Activated CD4-positive, alpha-beta memory T cell treated with anti-CD3 and anti-CD28 coated beads for 36 hours (primary cell): ENCODE data around the gene WDR5. TPM values are rescaled to one million over a fixed set of nuclear protein-coding genes. Genes with fewer than 3 reads are reported as not detected.

Experiments used
- CTCF ChIA-PET: fragments of 350-600 bp; sonication (Branson Sonifier 250); formaldehyde crosslinking; loops from one replicate; lab custom pipeline; 2021; ENCODE audit warnings: antibody characterized with exemption, inconsistent platforms; lab: Charles Lee
- POLR2A ChIA-PET: fragments of 350-600 bp; sonication (Branson Sonifier 250); formaldehyde crosslinking; loops from one replicate; lab custom pipeline; 2021; ENCODE audit warnings: antibody characterized with exemption; lab: Charles Lee
- DNase-seq: peaks from one replicate; pipeline ENCODE4 v3.0.0-alpha.2; 2020
- H3K27ac Mint-ChIP-seq: one replicate; pipeline ENCODE4 v1.8.0; 2021; ENCODE audit warnings: mixed read lengths
- H3K27me3 Mint-ChIP-seq: one replicate; pipeline ENCODE4 v1.8.0; 2021; ENCODE audit warnings: mixed read lengths
- H3K36me3 Mint-ChIP-seq: one replicate; pipeline ENCODE4 v1.8.0; 2021; ENCODE audit warnings: mixed read lengths
- H3K4me1 Mint-ChIP-seq: one replicate; pipeline ENCODE4 v1.8.0; 2021; ENCODE audit warnings: low read depth, mixed read lengths
- H3K4me3 Mint-ChIP-seq: one replicate; pipeline ENCODE4 v1.8.0; 2021; ENCODE audit warnings: mild to moderate bottlenecking, mixed read lengths
- H3K9me3 Mint-ChIP-seq: one replicate; pipeline ENCODE4 v1.8.0; 2021; ENCODE audit warnings: mixed read lengths
- intact Hi-C: fragments of 100-400 bp; cut with micrococcal nuclease; formaldehyde crosslinking; loops from one replicate; pipeline ENCODE4 v1.15.1; 2023
- total RNA-seq, 2 experiments: library from RNA; stranded (reverse); gene quantifications; one replicate each; pipeline ENCODE4 v1.2.3, GENCODE V29; 2021

Gene WDR5
- total RNA-seq, 2 experiments from 2014 or later = 41.6 to 43.0 TPM

DNA sequence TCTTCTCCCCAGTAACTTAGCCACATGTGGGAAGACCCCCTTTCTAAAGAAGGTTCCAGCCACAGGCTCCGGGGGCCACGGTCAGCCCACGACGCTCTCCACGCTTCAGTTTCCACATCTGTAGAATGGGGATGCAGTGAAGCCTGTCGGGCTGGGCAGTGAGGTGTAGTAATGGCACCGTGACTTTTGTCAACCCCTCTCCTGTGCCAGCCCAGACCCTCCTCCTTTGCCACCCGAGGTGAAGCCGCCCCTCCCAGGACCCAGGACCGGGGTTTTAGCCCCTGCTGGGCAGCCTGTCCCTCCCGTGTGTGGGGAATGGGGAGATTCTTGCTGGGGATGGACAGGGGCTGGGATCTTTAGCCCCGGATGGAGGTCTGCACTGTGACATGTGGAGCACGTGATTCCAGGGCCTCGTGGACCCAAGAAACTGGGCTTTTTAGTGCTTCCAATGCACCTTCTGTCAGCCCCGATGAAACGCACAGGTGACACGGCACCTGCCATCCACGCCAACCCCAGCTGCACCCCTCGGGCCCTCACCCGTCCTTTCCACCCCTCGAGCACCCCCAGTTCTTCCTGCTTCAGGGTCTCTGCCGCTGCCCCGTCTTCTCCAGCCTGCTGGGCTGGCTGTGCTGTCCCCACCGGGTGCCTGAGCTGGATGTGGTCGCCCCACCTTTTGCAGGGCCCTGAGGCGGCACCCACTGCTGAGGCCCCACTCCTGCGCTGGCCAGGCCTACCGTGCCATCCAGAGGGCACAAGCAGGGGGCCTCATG, 41.9 kb downstream of the WDR5 start:
- Mint-ChIP-seq H3K4me3 (no peak overlapping the region), H3K4me1 (peaks cover 16% of the 10 kb centered on the region), H3K27ac (no peak overlapping the region), H3K27me3 (peaks cover 4% of the 10 kb centered on the region), H3K9me3 (no peaks in the 10 kb centered on the region), H3K36me3 (no peaks in the 10 kb centered on the region)
- ChIA-PET CTCF (no interaction called here), POLR2A (no interaction called here)
- intact Hi-C loops = no loop called here
- no peak for DNase-seq

DNA sequence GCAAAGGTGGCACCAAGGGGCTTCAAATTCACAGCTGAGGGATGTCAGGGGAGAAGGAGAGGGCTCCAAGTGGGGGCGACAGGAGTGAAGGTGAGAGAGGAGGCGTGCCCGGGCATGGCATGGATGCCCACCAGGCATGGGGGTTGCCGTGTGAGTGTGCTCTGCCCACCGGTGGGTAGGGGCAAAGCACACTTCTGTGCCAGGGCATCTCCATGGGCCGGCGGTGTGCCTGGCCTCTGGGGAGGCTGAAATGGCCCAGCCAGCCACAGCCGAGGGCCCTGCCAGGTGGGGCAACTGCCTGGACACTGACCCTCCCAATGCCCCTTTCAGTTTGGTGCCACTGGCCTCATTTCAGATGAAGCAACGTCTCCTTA, 42.5 kb downstream of the WDR5 start:
- ChIA-PET POLR2A (no interaction called here), CTCF (no interaction called here)

DNA sequence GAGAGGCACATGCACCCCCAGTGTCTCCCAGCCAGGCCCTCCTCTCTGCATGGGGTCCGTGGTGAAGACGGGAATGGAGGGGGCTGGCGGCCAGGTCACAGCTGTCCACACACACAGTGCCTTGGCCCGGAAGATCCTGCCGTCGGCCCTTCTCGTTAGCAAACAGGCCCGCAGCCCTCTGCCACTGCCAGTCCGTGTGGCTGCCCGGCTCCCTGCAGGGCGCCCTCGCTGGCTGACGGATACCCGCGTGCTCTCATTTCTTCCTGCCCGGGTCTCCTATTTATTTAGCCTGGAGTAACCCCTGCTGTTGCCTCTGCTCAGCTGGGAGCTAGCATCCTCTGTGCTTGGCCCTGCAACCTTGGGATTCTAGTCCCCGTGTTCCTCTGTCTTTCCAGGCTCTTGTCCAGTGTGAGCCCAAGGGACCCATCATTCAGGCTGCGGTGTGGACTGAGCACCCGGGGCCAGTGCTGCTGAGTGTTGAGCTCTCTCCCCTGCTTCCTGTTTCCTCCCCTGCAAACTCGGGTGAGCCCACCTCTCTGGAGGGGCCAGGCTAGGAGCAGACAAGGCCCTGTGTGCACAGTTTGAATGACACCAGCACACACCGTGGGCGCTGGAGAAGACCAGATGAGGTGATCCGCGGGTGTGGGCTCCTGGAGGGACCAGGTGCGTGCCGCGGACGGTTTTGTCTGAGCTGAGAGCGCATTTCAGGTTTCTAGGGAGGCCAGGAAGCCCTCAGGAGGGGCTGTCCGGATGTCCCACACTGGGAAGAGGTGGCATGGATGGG, 43.1 kb downstream of the WDR5 start:
- Mint-ChIP-seq H3K4me3 (no peak overlapping the region), H3K27ac (no peak overlapping the region), H3K9me3 (no peaks in the 10 kb centered on the region), H3K27me3 (peaks cover 4% of the 10 kb centered on the region), H3K4me1 (peaks cover 16% of the 10 kb centered on the region), H3K36me3 (no peaks in the 10 kb centered on the region)
- POLR2A ChIA-PET = no interaction called here
- intact Hi-C loops = no loop called here
- no peak for DNase-seq
- CTCF ChIA-PET = interaction anchor here (0.7 kb wide), 1 partner anchor 8 kb away, joined by 3 read pairs; no protein-coding TSS in a partner anchor

More for the DNA sequence above, 42.5 kb downstream of the WDR5 start:
- peaks cover 16% of the 10 kb centered on the region for H3K4me1 Mint-ChIP-seq
- intact Hi-C loops = no loop called here
- no peaks in the 10 kb centered on the region for H3K36me3 Mint-ChIP-seq
- no peak overlapping the region for H3K4me3 Mint-ChIP-seq
- H3K27ac Mint-ChIP-seq = no peak overlapping the region
- DNase-seq = no peak
- no peaks in the 10 kb centered on the region for H3K9me3 Mint-ChIP-seq
- H3K27me3 Mint-ChIP-seq = peaks cover 4% of the 10 kb centered on the region

- no peaks in the 10 kb centered on the region for H3K9me3 Mint-ChIP-seq
- H3K27ac Mint-ChIP-seq = no peak overlapping the region
- peaks cover 4% of the 10 kb centered on the region for H3K27me3 Mint-ChIP-seq
- H3K4me1 Mint-ChIP-seq = peaks cover 16% of the 10 kb centered on the region
- no peaks in the 10 kb centered on the region for H3K36me3 Mint-ChIP-seq
- ChIA-PET POLR2A (no interaction called here), CTCF (interaction anchor here (0.7 kb wide), 1 partner anchor 9 kb away, joined by 3 read pairs; no protein-coding TSS in a partner anchor)
- H3K4me3 Mint-ChIP-seq = no peak overlapping the region
- DNase-seq = no peak
- intact Hi-C loops = no loop called here
Measured at GRCh38 chr9:134179595-134179917, 43.7 kb downstream of the WDR5 start.

DNA sequence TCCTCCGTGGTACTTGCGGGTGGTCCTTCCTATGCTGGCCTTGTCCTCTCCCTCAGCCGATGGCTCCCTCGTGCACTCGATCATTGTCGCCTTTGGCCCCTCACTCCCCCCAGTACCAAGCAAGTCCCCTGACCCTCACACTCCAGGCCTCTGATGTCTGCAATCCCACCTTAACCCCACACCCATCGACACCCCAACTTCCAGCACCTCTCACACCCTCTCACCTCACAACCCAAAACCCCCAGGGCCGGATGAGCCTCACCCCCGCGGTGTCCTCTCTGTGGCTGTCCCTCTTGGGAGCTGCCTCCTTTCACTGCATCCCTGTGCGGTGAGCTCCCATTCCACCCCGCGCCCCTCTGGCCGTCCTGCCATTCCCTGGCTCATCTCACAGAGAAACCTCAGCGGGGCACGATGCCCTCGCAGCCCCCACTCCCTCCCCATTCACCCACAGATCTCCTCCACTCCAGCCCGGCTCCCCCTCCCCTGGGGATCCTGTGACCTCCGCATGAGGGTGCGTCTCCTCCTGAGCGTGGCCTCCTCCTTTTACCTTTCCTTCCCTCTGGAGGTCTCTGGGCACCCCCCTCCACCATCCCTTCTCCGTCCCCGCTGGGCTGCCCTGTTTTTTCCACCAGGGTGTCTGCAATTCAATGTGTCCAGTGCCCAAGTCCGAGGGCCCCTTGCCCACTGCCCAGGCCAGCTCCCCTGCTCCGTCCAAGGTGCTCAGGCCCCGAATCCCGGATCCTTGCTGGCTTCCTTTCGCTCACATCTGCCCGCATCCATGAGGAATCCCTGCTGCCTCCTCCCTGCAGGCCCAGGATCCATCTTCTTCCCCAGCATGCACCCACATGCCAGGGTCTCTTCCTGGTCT, 44.3 kb downstream of the WDR5 start:
- DNase-seq = no peak
- POLR2A ChIA-PET = no interaction called here

DNA sequence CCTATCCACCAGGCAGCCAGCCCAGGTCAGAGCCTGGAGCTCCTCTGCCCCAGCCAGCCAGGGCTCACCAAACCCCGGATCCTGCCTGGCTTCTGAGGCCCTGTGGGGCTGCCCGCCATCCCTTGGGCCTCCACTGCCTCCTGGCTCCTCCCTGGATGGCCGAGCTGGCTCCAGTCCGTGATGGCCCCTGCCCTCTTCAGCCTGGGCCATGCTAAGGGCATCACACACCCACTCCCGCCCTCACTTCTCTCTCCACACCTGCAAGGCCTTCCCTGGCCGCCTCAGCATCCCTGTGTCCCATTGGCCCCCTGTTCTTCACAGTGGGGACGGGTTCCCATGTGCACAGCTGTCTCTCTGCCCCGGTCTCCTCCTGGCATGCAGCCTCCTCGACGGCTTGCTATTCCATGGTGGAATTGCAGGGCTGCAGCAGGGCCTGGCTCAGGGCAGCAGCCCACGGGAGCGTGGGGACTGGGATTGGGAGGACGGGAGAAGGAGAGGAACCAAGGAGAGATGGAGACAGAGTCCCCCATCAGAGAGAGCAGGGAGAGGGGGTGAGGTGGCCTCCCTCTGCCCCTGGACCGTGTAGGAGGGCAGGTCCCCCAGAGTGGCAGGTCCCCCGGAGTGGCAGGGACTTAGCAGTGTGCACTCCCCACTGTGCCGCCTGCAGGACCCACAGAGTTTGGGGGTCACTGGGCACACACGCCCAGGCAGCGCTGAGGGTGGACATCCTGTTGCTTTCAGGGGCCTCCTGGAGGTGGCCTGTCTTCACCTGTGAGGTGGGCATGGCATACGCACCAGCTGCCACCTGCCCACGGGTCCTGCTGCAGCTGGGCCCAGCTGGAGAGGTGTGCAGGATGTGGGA, 45.1 kb downstream of the WDR5 start:
- no peak overlapping the region for H3K27ac Mint-ChIP-seq
- ChIA-PET POLR2A (no interaction called here), CTCF (interaction anchor here (0.8 kb wide), 1 partner anchor 10 kb away, joined by 3 read pairs; no protein-coding TSS in a partner anchor)
- H3K4me1 Mint-ChIP-seq = peaks cover 21% of the 10 kb centered on the region
- H3K27me3 Mint-ChIP-seq = peaks cover 4% of the 10 kb centered on the region
- H3K4me3 Mint-ChIP-seq = no peak overlapping the region
- no peaks in the 10 kb centered on the region for H3K36me3 Mint-ChIP-seq
- no peak for DNase-seq
- H3K9me3 Mint-ChIP-seq = no peaks in the 10 kb centered on the region
- intact Hi-C loops = no loop called here

More for the DNA sequence above, 44.3 kb downstream of the WDR5 start:
- peaks cover 4% of the 10 kb centered on the region for H3K27me3 Mint-ChIP-seq
- CTCF ChIA-PET = no interaction called here
- no peak overlapping the region for H3K27ac Mint-ChIP-seq
- peaks cover 16% of the 10 kb centered on the region for H3K4me1 Mint-ChIP-seq
- H3K4me3 Mint-ChIP-seq = no peak overlapping the region
- H3K36me3 Mint-ChIP-seq = no peaks in the 10 kb centered on the region
- intact Hi-C loops = no loop called here
- no peaks in the 10 kb centered on the region for H3K9me3 Mint-ChIP-seq

DNA sequence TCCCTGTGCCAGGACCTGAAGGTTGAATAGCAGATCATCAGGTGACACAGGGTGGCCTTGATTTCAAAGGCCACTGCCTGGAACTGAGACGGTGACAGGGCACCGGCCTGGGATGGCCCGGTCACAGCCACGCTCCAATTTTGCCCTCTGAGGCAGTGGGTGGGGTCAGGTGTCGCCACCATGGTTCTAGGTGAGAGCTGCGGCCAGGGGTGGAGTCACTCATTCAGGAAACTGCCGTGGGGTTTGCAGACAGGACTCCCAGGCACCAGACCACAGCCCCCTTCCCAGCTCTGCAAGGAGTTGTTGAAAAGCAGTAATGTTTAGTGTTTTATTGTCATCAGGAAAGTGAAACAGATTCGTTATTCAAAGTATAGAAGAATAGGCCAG, 45.8 kb downstream of the WDR5 start:
- POLR2A ChIA-PET = no interaction called here
- Mint-ChIP-seq H3K27ac (peak overlapping the region; percentile 54), H3K4me3 (no peak overlapping the region), H3K27me3 (peaks cover 4% of the 10 kb centered on the region), H3K9me3 (no peaks in the 10 kb centered on the region), H3K36me3 (no peaks in the 10 kb centered on the region), H3K4me1 (peaks cover 21% of the 10 kb centered on the region)
- intact Hi-C loops = no loop called here
- peak; percentile 37 for DNase-seq
- CTCF ChIA-PET = interaction anchor here (0.8 kb wide), 1 partner anchor 11 kb away, joined by 3 read pairs; no protein-coding TSS in a partner anchor

GRCh38 chr9:134182554-134183085, 46.7 kb downstream of the WDR5 start:
- Mint-ChIP-seq H3K27ac (no peak overlapping the region), H3K36me3 (no peaks in the 10 kb centered on the region), H3K27me3 (peaks cover 4% of the 10 kb centered on the region), H3K9me3 (no peaks in the 10 kb centered on the region), H3K4me1 (peaks cover 21% of the 10 kb centered on the region), H3K4me3 (peak overlapping the region; percentile 1)
- ChIA-PET POLR2A (no interaction called here), CTCF (no interaction called here)
- no peak for DNase-seq
- intact Hi-C loops = no loop called here

- CTCF ChIA-PET = interaction anchor here (0.6 to 1.6 kb wide), 5 partner anchors 14 to 257 kb away, joined by 3 to 8 read pairs (median 3); no protein-coding TSS in a partner anchor
- intact Hi-C loops = no loop called here
- Mint-ChIP-seq H3K27ac (no peak overlapping the region), H3K4me3 (no peak overlapping the region), H3K36me3 (no peaks in the 10 kb centered on the region), H3K9me3 (no peaks in the 10 kb centered on the region), H3K4me1 (peaks cover 21% of the 10 kb centered on the region), H3K27me3 (peaks cover under 1% of the 10 kb centered on the region)
- POLR2A ChIA-PET = no interaction called here
- peak; percentile 48 for DNase-seq
Measured at GRCh38 chr9:134185536-134186011, 49.7 kb downstream of the WDR5 start.

DNA sequence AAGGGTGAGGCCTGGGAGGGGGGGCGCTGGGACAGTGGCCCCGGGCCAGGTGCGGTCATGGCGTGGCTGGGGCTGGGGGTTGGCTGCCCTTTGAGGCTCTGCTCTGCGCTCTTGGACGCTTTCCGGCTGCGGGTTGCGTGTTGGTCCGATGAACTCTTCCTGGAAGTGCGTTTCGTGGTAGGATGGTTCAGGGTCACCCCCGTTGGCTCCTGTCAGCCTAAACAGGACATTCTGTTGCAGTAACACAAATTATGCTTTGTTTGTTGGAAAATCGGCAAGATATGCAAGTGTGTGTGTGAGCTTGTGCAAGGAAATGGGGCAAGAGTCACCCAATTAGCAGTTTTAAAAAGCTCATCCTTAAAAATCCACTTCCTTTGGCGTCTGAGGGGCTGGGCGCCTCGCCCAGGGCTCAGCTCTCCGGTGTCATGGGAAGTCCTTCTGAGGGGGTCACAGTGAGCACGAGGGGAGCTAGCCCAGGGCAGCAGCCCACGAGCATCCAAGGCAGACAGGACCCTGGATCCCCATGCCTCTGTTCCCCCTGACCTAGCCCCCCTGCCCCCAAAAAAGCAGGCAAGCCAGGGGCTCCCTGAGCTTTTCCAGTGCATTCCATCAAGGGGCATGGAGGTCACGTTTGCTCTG, 50.7 kb downstream of the WDR5 start:
- H3K9me3 Mint-ChIP-seq = no peaks in the 10 kb centered on the region
- no peak for DNase-seq
- intact Hi-C loops = no loop called here
- H3K4me3 Mint-ChIP-seq = no peak overlapping the region
- no peaks in the 10 kb centered on the region for H3K27me3 Mint-ChIP-seq
- no peak overlapping the region for H3K27ac Mint-ChIP-seq
- POLR2A ChIA-PET = interaction anchor here (0.6 kb wide), 1 partner anchor 22 kb away, joined by 3 read pairs; the partner anchor contains the start of gene RNU6ATAC
- H3K36me3 Mint-ChIP-seq = no peaks in the 10 kb centered on the region
- CTCF ChIA-PET = interaction anchor here (0.9 to 1.6 kb wide), 2 partner anchors 16 to 18 kb away, joined by 3 to 8 read pairs; no protein-coding TSS in a partner anchor
- H3K4me1 Mint-ChIP-seq = peaks cover 16% of the 10 kb centered on the region
